Glutamatergic neuron (in vitro differentiated cells): Measurements from ENCODE around the gene BLOC1S6. TPM values are rescaled to one million over a fixed set of nuclear protein-coding genes. Genes with fewer than 3 reads are reported as not detected.

Source experiments
- DNase-seq: peaks from one replicate; pipeline ENCODE4 v3.0.0; 2022
- H3K27ac Mint-ChIP-seq: one replicate; pipeline ENCODE4 v1.8.0; 2020; ENCODE audit warnings: mild to moderate bottlenecking, mixed read lengths, inconsistent platforms; ENCODE audit not compliant: unreplicated experiment
- H3K27me3 Mint-ChIP-seq: one replicate; pipeline ENCODE4 v1.8.0; 2020; ENCODE audit warnings: mild to moderate bottlenecking, moderate library complexity, mixed read lengths, inconsistent platforms; ENCODE audit not compliant: unreplicated experiment
- H3K36me3 Mint-ChIP-seq: one replicate; pipeline ENCODE4 v1.8.0; 2020; ENCODE audit warnings: mild to moderate bottlenecking, mixed read lengths, inconsistent platforms; ENCODE audit not compliant: unreplicated experiment
- H3K4me1 Mint-ChIP-seq: one replicate; pipeline ENCODE4 v1.8.0; 2020; ENCODE audit warnings: mild to moderate bottlenecking, low read depth, mixed read lengths, inconsistent platforms; ENCODE audit not compliant: unreplicated experiment
- H3K4me3 Mint-ChIP-seq: one replicate; pipeline ENCODE4 v1.8.0; 2020; ENCODE audit warnings: mild to moderate bottlenecking, mixed read lengths, inconsistent platforms; ENCODE audit not compliant: unreplicated experiment
- H3K9me3 Mint-ChIP-seq: one replicate; pipeline ENCODE4 v1.8.0; 2020; ENCODE audit warnings: mild to moderate bottlenecking, moderate library complexity, mixed read lengths, inconsistent platforms; ENCODE audit not compliant: unreplicated experiment
- CTCF ChIP-seq: fragments of 200-600 bp; sonication (generic); IDR thresholded peaks from one replicate; pipeline ENCODE4 v1.5.0; 2021; ENCODE audit not compliant: partially characterized antibody, unreplicated experiment
- total RNA-seq: library from RNA; stranded (reverse); fragmentation: NEBNext Ultra II Directional; extraction: Animal tissue kit (Norgen Biotek cat#: 25700); gene quantifications from one replicate; pipeline ENCODE4 v1.2.1, GENCODE V29; 2021; ENCODE audit not compliant: unreplicated experiment

BLOC1S6 gene
- total RNA-seq, 1 donor from 2014 or later = 38.7 TPM

- no peaks in the 10 kb centered on the region for H3K36me3 Mint-ChIP-seq
- no peak overlapping the region for H3K27ac Mint-ChIP-seq
- peaks cover 2% of the 10 kb centered on the region for H3K9me3 Mint-ChIP-seq
- peaks cover 2% of the 10 kb centered on the region for H3K4me1 Mint-ChIP-seq
- TF ChIP-seq CTCF = no peak
- no peak for DNase-seq
- H3K4me3 Mint-ChIP-seq = no peak overlapping the region
- peaks cover 3% of the 10 kb centered on the region for H3K27me3 Mint-ChIP-seq
Measured at GRCh38 chr15:45654749-45655148, 67.6 kb downstream of the BLOC1S6 start.

- Mint-ChIP-seq H3K27ac (no peak overlapping the region), H3K4me1 (peaks cover 2% of the 10 kb centered on the region), H3K9me3 (peaks cover 3% of the 10 kb centered on the region), H3K36me3 (no peaks in the 10 kb centered on the region), H3K27me3 (peaks cover 3% of the 10 kb centered on the region), H3K4me3 (no peak overlapping the region)
- no peak for TF ChIP-seq CTCF
- no peak for DNase-seq
Measured at GRCh38 chr15:45657254-45657653, 70.1 kb downstream of the BLOC1S6 start.

- no peaks in the 10 kb centered on the region for H3K36me3 Mint-ChIP-seq
- peaks cover 3% of the 10 kb centered on the region for H3K27me3 Mint-ChIP-seq
- no peak overlapping the region for H3K4me3 Mint-ChIP-seq
- TF ChIP-seq CTCF = no peak
- no peak for DNase-seq
- H3K4me1 Mint-ChIP-seq = peaks cover 2% of the 10 kb centered on the region
- H3K9me3 Mint-ChIP-seq = peaks cover 3% of the 10 kb centered on the region
- no peak overlapping the region for H3K27ac Mint-ChIP-seq
Measured at GRCh38 chr15:45657764-45658545, 70.8 kb downstream of the BLOC1S6 start.

Other genes starting within 250 kb of the BLOC1S6 start
- gene GATM, start 208.8 kb upstream of the BLOC1S6 start, total RNA-seq = 51.2 TPM
- 0.34 TPM for gene SLC30A4, start 64.6 kb upstream of the BLOC1S6 start, total RNA-seq
- gene SQOR, start 47.6 kb downstream of the BLOC1S6 start, total RNA-seq = not detected